ENCODE data around the gene ADSS1. TPM values are rescaled to one million over a fixed set of nuclear protein-coding genes. Genes with fewer than 3 reads are reported as not detected.

Gene ADSS1
- total RNA-seq, 1 experiment from 2014 or later = 0.34 TPM

- H3K27me3 ChIP-seq (replicated peaks) = no peaks in the 10 kb centered on the region
- no peak overlapping the region for H3K27ac ChIP-seq
- H3K9me3 ChIP-seq (replicated peaks) = no peaks in the 10 kb centered on the region
- no peak for DNase-seq (ENCODE audit: low read depth in 1 of 2, low spot score in 2 of 2)
- peaks cover 6% of the 10 kb centered on the region; the same call in 1 of the 2 replicates for H3K4me1 ChIP-seq (replicated peaks)
- H3K4me3 ChIP-seq = no peak overlapping the region
- H3K36me3 ChIP-seq = no peaks in the 10 kb centered on the region
Measured at GRCh38 chr14:104732931-104733681, 9.1 kb downstream of the ADSS1 start.

- Histone ChIP-seq H3K36me3 (no peaks in the 10 kb centered on the region), H3K4me3 (no peak overlapping the region), H3K4me1 (replicated peaks) (peaks cover 6% of the 10 kb centered on the region; the same call in 1 of the 2 replicates), H3K9me3 (replicated peaks) (no peaks in the 10 kb centered on the region), H3K27me3 (replicated peaks) (no peaks in the 10 kb centered on the region), H3K27ac (no peak overlapping the region)
- DNase-seq (ENCODE audit: low read depth in 1 of 2, low spot score in 2 of 2) = no peak
Measured at GRCh38 chr14:104734051-104734587, 10.1 kb downstream of the ADSS1 start.

GRCh38 chr14:104734601-104734990 is 10.6 kb downstream of the ADSS1 start:
- H3K27ac ChIP-seq = no peak overlapping the region
- H3K4me1 ChIP-seq (replicated peaks) = peaks cover 6% of the 10 kb centered on the region; the same call in 1 of the 2 replicates
- H3K36me3 ChIP-seq = no peaks in the 10 kb centered on the region
- no peaks in the 10 kb centered on the region for H3K27me3 ChIP-seq (replicated peaks)
- no peak overlapping the region for H3K4me3 ChIP-seq
- no peaks in the 10 kb centered on the region for H3K9me3 ChIP-seq (replicated peaks)
- DNase-seq (ENCODE audit: low read depth in 1 of 2, low spot score in 2 of 2) = no peak

GRCh38 chr14:104734991-104735779 is 11.2 kb downstream of the ADSS1 start:
- Histone ChIP-seq H3K36me3 (no peaks in the 10 kb centered on the region), H3K4me3 (no peak overlapping the region), H3K27ac (no peak overlapping the region), H3K27me3 (replicated peaks) (no peaks in the 10 kb centered on the region), H3K9me3 (replicated peaks) (no peaks in the 10 kb centered on the region), H3K4me1 (replicated peaks) (peaks cover 6% of the 10 kb centered on the region; the same call in 1 of the 2 replicates)
- DNase-seq (ENCODE audit: low read depth in 1 of 2, low spot score in 2 of 2) = no peak

GRCh38 chr14:104735830-104736642 is 12.0 kb downstream of the ADSS1 start:
- no peaks in the 10 kb centered on the region for H3K36me3 ChIP-seq
- H3K4me3 ChIP-seq = no peak overlapping the region
- no peaks in the 10 kb centered on the region for H3K27me3 ChIP-seq (replicated peaks)
- H3K4me1 ChIP-seq (replicated peaks) = peaks cover 6% of the 10 kb centered on the region; the same call in 1 of the 2 replicates
- no peak for DNase-seq (ENCODE audit: low read depth in 1 of 2, low spot score in 2 of 2)
- no peak overlapping the region for H3K27ac ChIP-seq
- no peaks in the 10 kb centered on the region for H3K9me3 ChIP-seq (replicated peaks)

GRCh38 chr14:104738375-104739019 is 14.5 kb downstream of the ADSS1 start:
- Histone ChIP-seq H3K4me3 (no peak overlapping the region), H3K27ac (no peak overlapping the region), H3K36me3 (no peaks in the 10 kb centered on the region), H3K27me3 (replicated peaks) (no peaks in the 10 kb centered on the region), H3K9me3 (replicated peaks) (no peaks in the 10 kb centered on the region), H3K4me1 (replicated peaks) (peaks cover 6% of the 10 kb centered on the region; the same call in 1 of the 2 replicates)
- DNase-seq (ENCODE audit: low read depth in 1 of 2, low spot score in 2 of 2) = no peak

GRCh38 chr14:104739026-104739425 is 15.0 kb downstream of the ADSS1 start:
- H3K4me1 ChIP-seq (replicated peaks) = peaks cover 6% of the 10 kb centered on the region; the same call in 1 of the 2 replicates
- no peak for DNase-seq (ENCODE audit: low read depth in 1 of 2, low spot score in 2 of 2)
- H3K4me3 ChIP-seq = no peak overlapping the region

GRCh38 chr14:104739546-104740516 is 15.8 kb downstream of the ADSS1 start:
- Histone ChIP-seq H3K4me3 (no peak overlapping the region), H3K27ac (no peak overlapping the region), H3K36me3 (no peaks in the 10 kb centered on the region), H3K4me1 (replicated peaks) (peaks cover 6% of the 10 kb centered on the region; the same call in 1 of the 2 replicates), H3K9me3 (replicated peaks) (no peaks in the 10 kb centered on the region), H3K27me3 (replicated peaks) (no peaks in the 10 kb centered on the region)
- no peak for DNase-seq (ENCODE audit: low read depth in 1 of 2, low spot score in 2 of 2)

More at GRCh38 chr14:104739026-104739425, 15.0 kb downstream of the ADSS1 start:
- no peak overlapping the region for H3K27ac ChIP-seq
- H3K27me3 ChIP-seq (replicated peaks) = no peaks in the 10 kb centered on the region
- no peaks in the 10 kb centered on the region for H3K9me3 ChIP-seq (replicated peaks)
- no peaks in the 10 kb centered on the region for H3K36me3 ChIP-seq

- no peaks in the 10 kb centered on the region for H3K9me3 ChIP-seq (replicated peaks)
- H3K27me3 ChIP-seq (replicated peaks) = no peaks in the 10 kb centered on the region
- H3K36me3 ChIP-seq = no peaks in the 10 kb centered on the region
- DNase-seq (ENCODE audit: low read depth in 1 of 2, low spot score in 2 of 2) = no peak
- no peak overlapping the region for H3K4me3 ChIP-seq
- H3K27ac ChIP-seq = no peak overlapping the region
- peaks cover 1% of the 10 kb centered on the region; the same call in 1 of the 2 replicates for H3K4me1 ChIP-seq (replicated peaks)
Measured at GRCh38 chr14:104741108-104741802, 17.2 kb downstream of the ADSS1 start.

GRCh38 chr14:104741803-104742251 is 17.8 kb downstream of the ADSS1 start:
- Histone ChIP-seq H3K4me1 (replicated peaks) (no peaks in the 10 kb centered on the region), H3K36me3 (no peaks in the 10 kb centered on the region), H3K4me3 (no peak overlapping the region), H3K27ac (no peak overlapping the region), H3K27me3 (replicated peaks) (no peaks in the 10 kb centered on the region), H3K9me3 (replicated peaks) (no peaks in the 10 kb centered on the region)
- DNase-seq (ENCODE audit: low read depth in 1 of 2, low spot score in 2 of 2) = no peak

- no peak for DNase-seq (ENCODE audit: low read depth in 1 of 2, low spot score in 2 of 2)
Measured at GRCh38 chr14:104742586-104743455, 18.8 kb downstream of the ADSS1 start.

More at GRCh38 chr14:104742586-104743455, 18.8 kb downstream of the ADSS1 start:
- Histone ChIP-seq H3K27ac (no peak overlapping the region), H3K4me1 (replicated peaks) (no peaks in the 10 kb centered on the region), H3K9me3 (replicated peaks) (no peaks in the 10 kb centered on the region), H3K36me3 (no peaks in the 10 kb centered on the region), H3K4me3 (no peak overlapping the region), H3K27me3 (replicated peaks) (no peaks in the 10 kb centered on the region)
